NT2/D1 (cell line): ENCODE data around the gene KCNQ1OT1.

Source experiments
- YY1 ChIP-seq: IDR thresholded peaks from 2 replicates; pipeline ENCODE4 v1.6.1; 2011; ENCODE audit not compliant: insufficient read length, insufficient read depth
- ZNF274 ChIP-seq: IDR thresholded peaks from 2 replicates; pipeline ENCODE4 v1.6.1; 2011; ENCODE audit warnings: mild to moderate bottlenecking, low read depth, low read length

DNA sequence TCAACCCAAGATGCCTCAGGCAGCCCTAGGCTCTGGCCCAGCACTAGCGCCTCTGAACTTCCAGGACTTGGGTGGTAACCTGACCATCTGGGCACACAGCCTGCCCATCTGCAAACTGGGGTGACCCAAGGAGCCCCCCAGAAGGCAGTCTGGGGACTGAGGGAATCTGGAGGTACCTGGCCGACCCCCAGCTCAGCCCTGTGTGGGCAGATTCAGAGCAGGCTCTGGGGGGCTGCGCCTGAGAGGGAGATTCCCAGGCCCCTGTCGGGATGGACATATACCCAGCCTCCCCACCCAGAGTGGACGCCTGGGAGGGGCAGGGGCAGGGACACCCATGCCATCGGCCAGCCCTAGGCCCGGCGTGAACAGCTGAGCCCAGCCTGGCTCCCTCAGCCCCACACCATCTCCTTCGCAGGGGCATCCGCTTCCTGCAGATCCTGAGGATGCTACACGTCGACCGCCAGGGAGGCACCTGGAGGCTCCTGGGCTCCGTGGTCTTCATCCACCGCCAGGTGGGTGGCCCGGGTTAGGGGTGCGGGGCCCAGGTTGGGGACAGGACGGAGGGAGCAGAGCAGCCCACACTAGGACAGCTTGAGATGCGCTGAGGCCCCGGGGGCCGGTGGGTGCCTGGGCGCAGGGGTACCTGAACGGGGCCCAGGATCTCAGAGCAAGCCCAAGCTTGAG is 128.1 kb downstream of the KCNQ1OT1 start:
- TF ChIP-seq ZNF274 (no peak), YY1 (no peak)
